GM21619 (cell line): ENCODE measurements around the gene FOXO3.
"Not testable (repeated sequence)": the region's sequence is repeated elsewhere in the genome, so short reads cannot be mapped to it uniquely, and the experiment has no call there.

ENCODE experiments used
- ATAC-seq: cut with Tn5 transposase; IDR thresholded peaks from one replicate; pipeline ENCODE4 v1.9.1; 2021; ENCODE audit not compliant: unreplicated experiment

Gene FOXO3

DNA sequence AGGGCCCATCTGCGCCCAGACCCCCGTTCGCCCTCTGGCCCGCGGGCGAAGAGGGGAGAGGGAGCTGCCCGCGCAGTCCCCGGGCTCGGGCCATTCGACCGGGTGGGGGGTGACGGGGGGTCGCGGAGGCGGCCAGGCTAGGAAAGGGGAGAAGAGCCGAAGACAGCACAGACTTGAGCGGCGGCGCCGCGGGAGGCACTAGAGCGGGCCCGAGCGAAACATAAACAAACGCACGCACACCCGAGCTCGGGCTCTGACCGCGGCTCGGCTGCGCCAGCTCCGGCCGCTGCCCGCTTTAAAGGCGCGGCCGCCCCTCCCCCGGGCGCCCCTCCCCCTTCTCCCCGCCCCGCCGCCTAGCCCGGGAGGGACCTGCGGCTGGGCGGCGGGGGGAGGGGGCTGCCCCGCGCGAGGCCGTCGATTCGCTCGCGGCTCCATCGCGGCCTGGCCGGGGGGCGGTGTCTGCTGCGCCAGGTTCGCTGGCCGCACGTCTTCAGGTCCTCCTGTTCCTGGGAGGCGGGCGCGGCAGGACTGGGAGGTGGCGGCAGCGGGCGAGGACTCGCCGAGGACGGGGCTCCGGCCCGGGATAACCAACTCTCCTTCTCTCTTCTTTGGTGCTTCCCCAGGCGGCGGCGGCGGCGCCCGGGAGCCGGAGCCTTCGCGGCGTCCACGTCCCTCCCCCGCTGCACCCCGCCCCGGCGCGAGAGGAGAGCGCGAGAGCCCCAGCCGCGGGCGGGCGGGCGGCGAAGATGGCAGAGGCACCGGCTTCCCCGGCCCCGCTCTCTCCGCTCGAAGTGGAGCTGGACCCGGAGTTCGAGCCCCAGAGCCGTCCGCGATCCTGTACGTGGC is at the start of gene FOXO3:
Gene FOXO3 (plus strand): TSS at position 455 of the 846 bp plus-strand sequence. CDS start 292 bp downstream, at position 747.
- no peak for ATAC-seq

DNA sequence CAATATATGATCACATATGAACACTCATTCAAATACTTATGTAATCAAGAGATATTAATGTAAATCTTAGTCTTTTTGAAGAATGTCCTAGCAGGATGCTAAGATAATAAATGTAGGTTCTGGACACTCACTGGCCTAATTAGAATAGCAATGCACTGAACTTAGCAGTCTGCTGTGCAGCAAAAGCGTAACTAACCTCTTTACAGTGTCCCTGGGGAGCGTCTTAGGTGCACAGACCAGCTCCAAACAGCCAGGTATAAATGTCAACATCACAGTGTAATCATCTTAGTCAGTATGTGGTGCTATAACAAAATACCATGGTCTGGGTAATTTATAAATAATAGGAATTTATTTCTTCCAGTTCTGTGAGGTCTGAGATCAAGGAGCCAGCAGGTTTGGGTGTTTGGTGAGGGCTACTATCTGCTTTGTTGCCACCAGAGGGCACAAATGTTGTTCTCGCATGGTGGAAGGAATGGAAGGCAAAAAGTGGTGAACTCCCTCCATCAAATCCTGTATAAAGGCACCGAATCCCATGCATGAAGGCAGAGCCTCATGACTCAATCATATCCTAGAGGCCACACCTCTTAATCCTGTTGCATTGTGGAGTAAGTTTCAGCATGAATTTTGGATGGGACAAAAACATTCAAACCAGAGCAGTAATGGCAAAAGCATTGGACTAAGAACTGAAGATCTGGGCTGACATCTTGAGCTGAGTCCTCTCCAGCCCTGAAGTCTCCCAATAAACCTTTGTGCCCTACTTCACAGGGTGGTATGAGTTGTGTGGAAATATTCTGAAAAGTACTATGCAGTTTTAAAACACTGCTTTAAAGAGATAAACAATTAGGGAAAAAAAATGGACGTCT is 41.8 kb upstream of the FOXO3 start:
- ATAC-seq = no peak

DNA sequence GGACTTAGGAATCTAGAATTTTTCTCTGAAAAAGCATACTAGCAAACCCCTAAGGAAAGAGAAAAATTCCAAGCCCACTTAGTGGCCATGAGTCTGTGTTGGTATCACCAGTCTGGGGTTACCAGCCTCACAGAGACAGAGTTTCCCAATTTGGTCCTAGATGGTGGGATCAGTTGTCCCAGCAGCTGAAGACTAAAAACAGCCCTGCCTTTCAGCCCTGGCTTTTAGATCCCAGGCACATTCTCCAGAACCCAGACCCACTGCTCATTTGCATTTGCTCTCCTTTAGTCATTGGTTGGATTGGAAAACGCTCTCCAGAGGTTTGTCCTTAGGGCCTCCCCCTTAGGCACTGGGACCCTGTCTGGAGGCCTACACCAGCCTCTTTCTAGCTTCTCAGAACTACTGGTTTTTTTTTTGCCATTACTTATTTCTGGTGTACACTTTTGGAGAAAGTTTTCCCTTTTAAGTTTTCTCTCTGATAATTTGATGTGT is 39.1 kb upstream of the FOXO3 start:
- ATAC-seq = no peak

DNA sequence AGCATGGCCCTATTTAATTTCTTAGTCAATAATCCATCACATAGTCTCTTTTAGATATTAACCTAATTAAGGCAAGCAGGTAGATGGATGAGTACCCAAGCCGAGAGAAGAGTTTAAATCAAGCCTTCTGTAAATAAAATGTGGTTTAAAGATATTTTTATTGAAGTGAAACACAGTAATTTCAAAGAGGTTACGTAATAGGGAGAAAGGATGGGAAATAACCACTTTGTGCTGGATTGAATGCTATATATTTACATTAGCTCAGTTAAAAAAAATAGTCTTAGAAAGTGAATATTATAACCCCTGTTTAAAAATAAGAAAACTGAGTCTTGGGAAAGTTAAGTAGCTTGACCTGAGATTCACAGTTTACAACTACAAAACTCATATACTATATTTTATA is 37.0 kb upstream of the FOXO3 start:
- ATAC-seq = no peak

DNA sequence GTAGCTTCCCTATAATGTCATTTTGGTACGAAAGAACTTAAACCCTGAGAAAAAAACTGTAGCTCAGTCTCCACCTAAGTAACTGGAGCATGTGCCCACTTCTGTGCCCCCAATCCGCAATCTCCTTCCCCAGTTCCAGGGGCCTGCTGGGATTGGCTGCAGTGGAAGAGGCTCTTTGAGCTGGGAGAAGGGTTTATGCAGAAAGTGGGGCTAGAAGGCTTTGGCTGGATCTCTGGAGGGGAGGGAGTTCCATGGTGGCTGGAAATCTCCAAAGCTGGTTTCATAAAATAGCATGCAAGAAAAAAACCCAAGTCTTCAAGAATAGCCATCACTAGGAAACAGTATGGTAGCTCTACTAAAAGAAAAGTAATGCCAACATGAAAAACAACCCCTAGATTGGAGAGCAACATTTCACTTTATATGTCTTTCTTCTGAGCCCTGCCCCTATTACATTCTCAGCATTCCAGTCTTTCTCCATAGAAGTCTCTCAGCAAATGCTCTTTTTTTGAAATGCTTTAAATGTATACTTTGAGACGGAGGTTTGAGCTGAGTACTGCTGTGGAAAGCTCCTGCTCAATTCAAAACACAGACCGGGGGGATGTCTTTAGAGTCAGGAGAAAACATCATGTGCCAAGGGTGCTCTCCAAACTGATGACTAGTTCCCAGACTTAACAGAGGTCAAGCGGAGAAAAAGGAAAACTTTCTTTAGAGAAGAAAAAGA is 36.0 kb upstream of the FOXO3 start:
- no peak for ATAC-seq

DNA sequence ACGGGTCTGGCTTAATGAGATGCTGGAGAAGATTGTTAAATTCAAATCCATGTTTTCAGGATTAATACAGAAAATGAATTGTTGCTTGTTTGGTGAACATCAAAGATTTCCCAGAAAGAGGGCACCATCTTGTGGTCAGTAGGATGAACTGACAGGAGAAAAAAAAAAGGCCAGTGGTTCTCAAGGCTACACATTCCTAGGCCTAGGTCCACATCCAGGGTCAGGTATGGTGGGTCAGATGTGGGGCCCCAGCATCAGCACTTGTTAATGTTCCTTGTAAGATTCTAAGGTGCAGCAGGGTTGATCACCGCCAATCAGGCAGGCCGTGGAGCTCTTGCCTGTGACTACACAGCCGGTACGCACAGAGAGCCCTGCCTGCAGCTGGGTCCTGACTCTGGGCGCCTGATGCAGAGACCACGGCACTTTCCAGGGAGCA is 34.0 kb upstream of the FOXO3 start:
- ATAC-seq = no peak

DNA sequence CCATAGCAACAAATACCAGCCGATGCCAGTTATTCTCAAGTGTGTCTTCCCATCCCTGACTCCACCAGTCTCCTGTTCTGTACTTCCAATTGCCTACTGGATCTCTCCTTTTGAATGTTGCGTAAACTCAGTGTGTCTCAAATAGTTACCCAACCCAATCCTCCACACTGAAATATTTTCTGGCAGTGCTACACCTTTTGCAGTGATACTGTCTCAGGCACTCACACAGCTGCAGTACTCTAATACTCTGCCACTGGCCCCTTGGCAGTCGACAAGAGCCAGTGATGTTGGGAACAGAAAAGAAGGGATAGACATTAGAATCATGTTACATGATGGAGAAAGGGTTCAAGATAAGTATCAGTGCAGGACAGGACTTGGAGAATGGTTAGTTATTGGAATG is 31.8 kb upstream of the FOXO3 start:
- no peak for ATAC-seq

DNA sequence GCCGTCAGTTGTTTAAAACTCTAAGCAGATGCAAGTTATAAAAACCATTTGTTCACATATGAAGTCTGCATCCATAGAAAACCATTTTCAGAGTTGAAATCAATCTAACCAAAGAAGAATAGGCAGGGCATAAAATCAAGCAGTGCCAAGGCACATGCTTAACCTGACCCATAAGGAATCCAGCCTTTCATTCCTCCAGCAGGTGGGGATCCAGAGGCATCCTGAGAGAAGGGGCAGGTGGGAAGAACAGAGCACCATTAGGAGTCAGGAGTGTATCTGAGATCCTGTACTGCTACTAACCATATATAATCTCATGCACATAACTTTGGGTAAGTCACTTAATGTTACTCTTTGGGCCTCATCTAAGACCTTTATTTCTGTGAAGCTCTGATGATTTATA is 29.4 kb upstream of the FOXO3 start:
- ATAC-seq = no peak

DNA sequence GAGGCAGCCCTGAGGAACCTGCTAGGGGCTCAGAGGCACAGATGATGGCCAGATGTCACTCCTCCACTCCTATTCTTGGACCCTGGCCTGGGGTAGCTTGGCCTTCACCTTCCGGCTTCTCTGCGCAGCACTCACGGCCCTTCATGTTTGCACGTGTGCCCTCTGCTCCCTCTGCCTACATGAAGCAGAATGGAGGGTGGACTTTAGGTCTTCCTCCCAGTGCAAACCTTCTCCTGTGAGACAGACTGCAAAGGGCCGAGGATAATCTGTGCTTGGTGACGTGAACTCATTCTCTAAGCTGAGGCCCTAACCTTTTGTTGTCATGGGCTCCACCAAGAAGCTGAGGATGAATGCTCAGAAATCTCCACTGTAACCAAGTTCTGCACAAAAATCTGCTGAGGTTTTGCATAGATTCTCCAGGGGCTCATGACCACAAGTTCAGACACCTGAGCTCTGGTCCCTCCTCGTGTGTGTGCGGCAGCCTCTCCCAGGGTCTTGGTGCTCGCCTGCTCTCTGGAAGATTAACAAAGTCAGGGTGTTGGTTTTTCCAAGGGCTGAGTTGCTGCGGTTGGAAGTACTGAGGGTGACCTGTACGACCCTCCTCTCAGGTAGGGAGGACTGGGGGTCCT is 25.5 kb upstream of the FOXO3 start:
- ATAC-seq = no peak

DNA sequence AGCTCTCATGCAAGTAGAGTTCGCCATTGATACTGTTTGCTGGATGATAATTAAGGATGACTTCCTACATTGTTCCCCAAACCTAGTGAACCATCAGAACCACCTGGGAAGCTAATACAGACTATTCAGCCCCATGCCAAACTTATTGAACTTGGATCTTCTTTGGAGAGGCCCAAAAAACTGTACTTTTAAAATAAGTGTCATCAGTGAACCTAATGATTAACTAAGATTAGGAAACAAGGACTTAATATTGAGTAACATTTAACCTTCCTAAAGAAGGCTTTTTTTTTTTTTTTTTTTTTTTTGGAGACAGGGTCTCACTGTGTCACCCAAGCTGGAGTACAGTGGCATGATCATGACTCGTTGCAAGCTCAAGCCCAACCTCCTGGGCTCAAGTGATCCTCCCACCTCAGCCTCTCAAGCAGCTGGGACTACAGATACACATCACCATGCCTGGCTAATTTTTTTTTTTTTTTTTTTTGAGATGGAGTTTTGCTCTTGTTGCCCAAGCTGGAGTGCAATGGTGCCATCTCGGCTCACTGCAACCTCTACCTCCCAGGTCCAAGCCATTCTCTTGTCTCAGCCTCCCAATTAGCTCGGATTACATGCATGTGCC is 24.7 kb upstream of the FOXO3 start:
- not testable (repeated sequence) for ATAC-seq

DNA sequence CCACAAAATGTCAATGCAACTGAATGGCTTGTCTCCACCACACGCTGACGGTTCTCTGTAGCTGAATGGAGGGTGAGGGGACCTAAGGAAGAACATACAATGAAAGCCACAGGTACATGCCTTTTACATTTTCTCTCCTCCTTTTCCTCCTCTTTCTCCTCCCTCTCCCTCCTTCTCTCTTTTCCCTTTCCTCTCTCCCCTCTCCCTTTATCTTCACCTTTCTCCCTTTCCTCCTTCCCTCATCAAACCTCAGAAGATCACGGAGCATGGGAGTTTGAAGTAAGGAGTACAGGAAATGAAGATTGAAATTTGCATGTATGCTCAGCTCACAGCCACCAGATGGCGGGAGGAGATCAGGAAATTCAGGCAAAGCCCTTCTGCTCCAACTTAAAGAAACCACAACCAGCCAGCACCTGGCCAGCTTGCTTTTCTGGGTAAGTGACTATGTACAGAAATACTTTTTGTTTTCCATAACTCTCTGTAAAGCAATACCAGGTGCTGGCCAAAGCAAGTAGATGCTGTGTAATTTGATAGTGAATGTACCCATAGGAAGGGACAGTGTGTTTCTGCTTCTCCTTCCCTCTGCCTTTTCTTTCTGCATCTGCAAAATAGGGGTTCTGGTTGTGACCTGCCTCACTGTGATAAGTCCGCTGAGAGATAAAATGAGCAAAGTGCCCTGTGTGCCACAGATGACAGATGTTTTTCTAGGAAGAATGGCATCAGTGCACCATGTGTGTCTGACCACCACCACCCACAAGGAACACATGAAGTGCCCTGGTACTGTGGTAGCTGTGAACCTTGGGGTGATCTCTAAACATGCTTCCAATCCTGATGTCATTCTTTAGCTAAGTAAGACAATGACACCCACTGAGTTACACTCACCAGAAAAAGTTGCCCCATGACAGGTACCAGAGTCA is 18.6 kb upstream of the FOXO3 start:
- ATAC-seq = no peak

DNA sequence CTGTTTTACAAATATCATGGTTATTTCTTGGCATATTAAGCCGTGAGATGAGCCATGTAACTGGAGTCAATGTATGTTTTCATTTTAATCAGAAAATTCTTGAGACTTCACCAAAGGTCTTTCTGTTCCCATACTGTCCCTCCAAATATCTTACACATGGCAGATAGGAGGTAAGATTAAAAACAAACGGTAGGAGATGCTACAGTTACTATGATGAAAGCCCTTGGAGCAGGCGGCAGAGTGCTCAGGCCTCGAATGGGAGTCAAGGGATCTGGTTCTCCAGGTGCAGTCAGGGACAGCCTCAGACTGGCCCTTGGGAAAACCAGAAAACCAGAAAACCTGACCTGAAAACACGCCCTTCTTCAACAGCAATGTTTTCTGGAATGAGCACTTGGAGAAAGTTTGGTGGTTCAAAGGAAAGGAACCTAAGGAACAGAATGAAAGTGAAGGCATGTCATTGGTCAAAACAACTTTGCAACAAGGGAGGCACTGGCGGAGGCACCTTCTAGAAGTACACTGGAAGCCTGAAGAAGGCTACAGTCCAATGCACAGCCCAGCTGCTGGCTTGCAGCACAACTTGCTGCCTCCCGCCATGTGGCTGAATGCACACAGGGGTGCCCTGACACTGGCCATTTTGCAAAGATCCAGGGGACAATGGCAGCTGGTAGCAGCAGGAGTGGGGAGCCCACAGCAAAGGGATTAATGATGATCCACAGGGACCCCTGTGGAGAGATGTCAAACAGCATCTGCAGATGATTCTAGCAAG is 17.4 kb upstream of the FOXO3 start:
- ATAC-seq = no peak

DNA sequence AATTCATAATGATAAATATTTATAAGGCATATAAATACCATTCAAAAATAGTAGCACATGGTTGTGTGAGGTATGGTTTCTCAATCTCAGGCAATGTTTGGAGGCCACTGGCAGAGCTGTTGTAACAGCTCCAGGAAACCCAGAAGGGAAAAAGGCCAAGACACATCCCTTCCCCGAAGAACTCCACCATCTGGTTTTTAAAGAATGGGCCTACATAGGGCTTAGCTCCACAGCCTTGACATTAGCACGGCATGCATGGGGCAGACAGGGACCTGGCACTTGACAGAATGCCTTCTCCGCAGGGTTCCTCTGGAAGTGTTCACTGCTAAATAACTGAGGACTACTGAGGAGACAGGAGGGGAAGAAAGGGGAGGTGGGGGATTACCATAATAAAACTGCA is 16.1 kb upstream of the FOXO3 start:
- no peak for ATAC-seq

DNA sequence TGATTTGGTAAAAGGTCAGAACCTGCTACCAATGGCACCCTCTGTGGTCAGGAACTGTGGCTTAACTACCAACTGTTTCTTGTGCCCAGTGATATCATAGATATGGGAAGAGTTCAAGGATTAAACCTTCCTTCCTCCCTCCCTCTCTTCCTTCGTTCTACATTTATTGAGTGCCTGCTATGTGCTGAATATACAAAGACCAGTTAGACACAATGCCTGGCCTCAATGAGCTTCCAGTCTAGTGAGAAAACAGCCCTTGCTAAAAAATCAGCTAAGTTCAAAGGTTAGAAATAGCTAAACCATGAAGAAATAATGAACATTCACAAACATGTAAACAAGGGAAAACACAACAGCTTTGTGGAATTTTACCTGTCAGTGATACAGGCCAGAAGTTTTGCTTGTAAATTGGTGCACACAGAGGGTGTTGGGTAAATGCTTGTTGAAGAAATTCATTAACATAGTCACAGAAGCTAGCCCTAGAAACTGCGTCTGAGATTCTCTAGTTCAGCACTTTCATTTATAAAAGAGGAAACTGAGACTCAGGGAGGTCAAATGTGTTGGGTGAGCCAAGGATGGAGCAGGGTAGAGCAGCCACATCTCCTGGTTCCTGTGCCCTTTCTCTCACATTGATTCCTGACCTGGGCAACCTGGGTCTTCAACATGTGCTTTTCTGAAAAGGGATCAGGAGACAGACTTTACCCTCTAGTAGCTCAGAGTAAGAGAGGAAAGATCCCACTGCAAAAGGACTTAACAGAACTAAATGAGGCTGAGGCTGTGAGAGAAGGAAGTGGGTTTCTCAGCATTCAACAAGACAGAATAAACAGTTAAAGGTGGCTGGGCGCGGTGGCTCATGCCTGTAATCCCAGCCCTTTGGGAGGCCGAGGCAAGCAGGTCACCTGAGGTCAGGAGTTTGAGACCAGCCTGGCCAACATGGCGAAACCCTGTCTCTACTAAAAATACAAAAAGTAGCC is 14.4 kb upstream of the FOXO3 start:
- ATAC-seq = no peak

DNA sequence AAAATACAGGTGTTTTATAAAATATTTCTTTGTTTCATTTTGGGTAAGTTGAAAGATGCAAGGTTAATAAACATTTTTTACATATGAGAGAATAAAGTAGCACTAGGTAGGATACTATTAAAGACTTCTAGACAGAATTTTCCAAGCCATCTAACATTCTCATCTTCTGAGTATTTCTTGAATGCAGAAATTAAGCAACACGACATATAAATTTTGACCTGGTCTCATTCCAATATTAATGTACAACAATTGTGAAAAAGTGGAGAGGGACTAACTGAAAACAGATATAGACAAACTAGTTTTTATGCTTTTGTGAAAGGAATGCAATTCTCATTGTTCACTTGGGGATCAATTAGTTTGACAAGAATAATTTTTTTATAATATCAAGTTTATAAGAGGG is 11.5 kb upstream of the FOXO3 start:
- no peak for ATAC-seq

DNA sequence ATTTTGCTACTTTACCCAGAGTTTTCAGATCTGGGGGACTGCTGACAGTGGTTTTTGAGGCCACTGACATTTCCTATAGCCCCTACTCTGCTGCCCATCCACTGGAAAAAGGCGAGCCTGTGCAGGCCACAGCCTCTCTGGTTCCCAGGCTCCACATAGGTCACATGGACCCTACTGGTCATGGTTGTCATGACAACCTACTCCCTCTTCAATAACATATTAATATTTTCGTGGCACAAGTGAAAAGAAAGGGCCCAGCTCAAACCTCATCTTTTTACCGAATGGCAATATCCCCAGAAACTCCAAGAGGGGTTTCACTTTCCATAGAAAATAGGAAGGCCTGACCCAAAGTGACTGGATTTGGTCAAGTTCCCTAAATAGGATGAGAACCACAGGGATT is 11.0 kb upstream of the FOXO3 start:
- ATAC-seq = no peak

DNA sequence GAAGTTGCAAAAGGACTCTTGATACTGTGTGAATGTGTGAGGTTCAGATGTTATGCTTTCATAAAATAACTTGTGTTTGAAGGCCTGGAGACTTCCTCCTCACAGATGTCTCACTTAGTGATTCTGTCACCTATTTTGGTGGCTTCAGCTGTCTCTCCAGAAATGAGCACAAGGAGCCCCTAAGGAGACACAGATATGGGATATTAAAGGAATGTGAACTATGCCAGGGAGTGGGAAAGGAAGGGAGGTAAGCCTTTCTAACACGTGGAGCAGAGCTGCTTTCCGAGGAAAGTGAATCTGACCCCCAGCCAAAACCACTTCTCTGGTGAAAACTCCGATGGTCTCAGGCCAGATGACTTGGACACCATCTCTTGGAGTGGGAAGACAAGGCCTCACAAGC is 10.5 kb upstream of the FOXO3 start:
- no peak for ATAC-seq
